SJCRH30 (cell line): ENCODE measurements around the gene TRIM17. TPM values are rescaled to one million over a fixed set of nuclear protein-coding genes. Genes with fewer than 3 reads are reported as not detected.

Source experiments
- DNase-seq, 2 experiments: peaks; one replicate each; pipeline ENCODE4 v3.0.0-alpha.2; 2015 to 2020
- H3K27ac ChIP-seq: fragments of 250-450 bp; sonication (Bioruptor Pico); 2 replicates; pipeline ENCODE4 v1.5.1; 2020; ENCODE audit warnings: mild to moderate bottlenecking, moderate library complexity
- H3K27me3 ChIP-seq: fragments of 250-450 bp; sonication (Bioruptor Pico); 2 replicates; pipeline ENCODE4 v1.5.1; 2020; ENCODE audit warnings: mild to moderate bottlenecking, moderate library complexity
- H3K36me3 ChIP-seq: fragments of 250-450 bp; sonication (Bioruptor Pico); 2 replicates; pipeline ENCODE4 v1.5.1; 2020; ENCODE audit warnings: mild to moderate bottlenecking, moderate library complexity
- H3K4me1 ChIP-seq: fragments of 250-450 bp; sonication (Bioruptor Pico); 2 replicates; pipeline ENCODE4 v1.5.1; 2020; ENCODE audit warnings: mild to moderate bottlenecking, moderate library complexity
- H3K4me3 ChIP-seq: fragments of 250-450 bp; sonication (Bioruptor Pico); 2 replicates; pipeline ENCODE4 v1.5.1; 2020; ENCODE audit warnings: mild to moderate bottlenecking, moderate library complexity
- H3K9me3 ChIP-seq: fragments of 250-450 bp; sonication (Bioruptor Pico); replicated peaks from 2 replicates; pipeline ENCODE4 v1.5.1; 2020; ENCODE audit warnings: mild to moderate bottlenecking, moderate library complexity
- total RNA-seq: library from RNA; depleted of rRNA; stranded (reverse); fragments of >200 nt; shearing (Covaris generic); gene quantifications from 2 replicates; pipeline ENCODE4 v1.2.3, GENCODE V29; 2014

The TRIM17 gene
- total RNA-seq, 1 experiment from 2014 or later: not detected

GRCh38 chr1:228367798-228368791 lies 48.6 kb downstream of the TRIM17 start:
- Histone ChIP-seq H3K9me3 (no peaks in the 10 kb centered on the region), H3K4me1 (no peaks in the 10 kb centered on the region), H3K27ac (no peak overlapping the region), H3K4me3 (no peak overlapping the region), H3K27me3 (peaks cover 48% of the 10 kb centered on the region), H3K36me3 (no peaks in the 10 kb centered on the region)
- DNase-seq: no peak

- DNase-seq: no peak
- Histone ChIP-seq H3K27me3 (peaks cover 40% of the 10 kb centered on the region), H3K36me3 (no peaks in the 10 kb centered on the region), H3K4me3 (no peak overlapping the region), H3K27ac (no peak overlapping the region), H3K4me1 (no peaks in the 10 kb centered on the region), H3K9me3 (no peaks in the 10 kb centered on the region)
These were observed 49.6 kb downstream of the TRIM17 start for GRCh38 chr1:228366866-228367741.

GRCh38 chr1:228366062-228366865 lies 50.4 kb downstream of the TRIM17 start:
- H3K4me1 ChIP-seq: no peaks in the 10 kb centered on the region
- H3K36me3 ChIP-seq: no peaks in the 10 kb centered on the region
- no peak overlapping the region for H3K4me3 ChIP-seq
- no peak for DNase-seq
- no peaks in the 10 kb centered on the region for H3K9me3 ChIP-seq
- no peak overlapping the region for H3K27ac ChIP-seq
- peaks cover 32% of the 10 kb centered on the region for H3K27me3 ChIP-seq

GRCh38 chr1:228365271-228366061 lies 51.2 kb downstream of the TRIM17 start:
- Histone ChIP-seq H3K4me3 (no peak overlapping the region), H3K4me1 (no peaks in the 10 kb centered on the region), H3K36me3 (no peaks in the 10 kb centered on the region), H3K27me3 (peaks cover 24% of the 10 kb centered on the region), H3K9me3 (no peaks in the 10 kb centered on the region), H3K27ac (no peak overlapping the region)
- DNase-seq: no peak

GRCh38 chr1:228364706-228365213 lies 51.9 kb downstream of the TRIM17 start:
- no peak overlapping the region for H3K27ac ChIP-seq
- H3K4me1 ChIP-seq: no peaks in the 10 kb centered on the region
- H3K27me3 ChIP-seq: peaks cover 17% of the 10 kb centered on the region
- no peaks in the 10 kb centered on the region for H3K36me3 ChIP-seq
- H3K4me3 ChIP-seq: no peak overlapping the region
- DNase-seq: no peak
- H3K9me3 ChIP-seq: no peaks in the 10 kb centered on the region

- no peak overlapping the region for H3K27ac ChIP-seq
- H3K27me3 ChIP-seq: peaks cover 13% of the 10 kb centered on the region
- no peaks in the 10 kb centered on the region for H3K36me3 ChIP-seq
- no peaks in the 10 kb centered on the region for H3K9me3 ChIP-seq
- H3K4me1 ChIP-seq: no peaks in the 10 kb centered on the region
- DNase-seq: no peak
- no peak overlapping the region for H3K4me3 ChIP-seq
These were observed 52.5 kb downstream of the TRIM17 start for GRCh38 chr1:228364068-228364705.

GRCh38 chr1:228363686-228364067 lies 53.0 kb downstream of the TRIM17 start:
- Histone ChIP-seq H3K27ac (no peak overlapping the region), H3K27me3 (peaks cover 10% of the 10 kb centered on the region; the same call in 1 of the 2 replicates), H3K4me1 (no peaks in the 10 kb centered on the region), H3K4me3 (no peak overlapping the region), H3K36me3 (no peaks in the 10 kb centered on the region), H3K9me3 (no peaks in the 10 kb centered on the region)
- DNase-seq: no peak

- H3K27me3 ChIP-seq: 0 out of 2 replicates have a peak, but pooled peaks cover 6% of the 10 kb centered on the region
- no peak overlapping the region for H3K4me3 ChIP-seq
- H3K27ac ChIP-seq: no peak overlapping the region
- DNase-seq: no peak
- no peaks in the 10 kb centered on the region for H3K9me3 ChIP-seq
- H3K4me1 ChIP-seq: no peaks in the 10 kb centered on the region
- H3K36me3 ChIP-seq: no peaks in the 10 kb centered on the region
These were observed 53.7 kb downstream of the TRIM17 start for GRCh38 chr1:228362884-228363450.

GRCh38 chr1:228362141-228362883 lies 54.3 kb downstream of the TRIM17 start:
- no peak for DNase-seq
- H3K4me3 ChIP-seq: no peak overlapping the region

GRCh38 chr1:228361314-228362140 lies 55.1 kb downstream of the TRIM17 start:
- no peaks in the 10 kb centered on the region for H3K4me1 ChIP-seq
- no peaks in the 10 kb centered on the region for H3K36me3 ChIP-seq
- no peak overlapping the region for H3K27ac ChIP-seq
- no peak for DNase-seq
- no peaks in the 10 kb centered on the region; the same call in 1 of the 2 replicates for H3K27me3 ChIP-seq
- no peak overlapping the region for H3K4me3 ChIP-seq
- H3K9me3 ChIP-seq: no peaks in the 10 kb centered on the region

More at GRCh38 chr1:228362141-228362883, 54.3 kb downstream of the TRIM17 start:
- Histone ChIP-seq H3K27ac (no peak overlapping the region), H3K27me3 (0 out of 2 replicates have a peak, but pooled peaks cover 2% of the 10 kb centered on the region), H3K36me3 (no peaks in the 10 kb centered on the region), H3K9me3 (no peaks in the 10 kb centered on the region), H3K4me1 (no peaks in the 10 kb centered on the region)

GRCh38 chr1:228360533-228361313 lies 55.9 kb downstream of the TRIM17 start:
- H3K27me3 ChIP-seq: no peaks in the 10 kb centered on the region; the same call in 1 of the 2 replicates
- no peak overlapping the region for H3K4me3 ChIP-seq
- H3K9me3 ChIP-seq: no peaks in the 10 kb centered on the region
- DNase-seq: no peak
- H3K27ac ChIP-seq: no peak overlapping the region
- no peaks in the 10 kb centered on the region for H3K36me3 ChIP-seq
- H3K4me1 ChIP-seq: no peaks in the 10 kb centered on the region
